HepG2 (cell line): ENCODE results near the gene CNKSR3. TPM values are rescaled to one million over a fixed set of nuclear protein-coding genes. Genes with fewer than 3 reads are reported as not detected.

Experiments used
- ATAC-seq: fragments of 200-7000 bp; cut with Tn5 transposase; 3 replicates; pipeline ENCODE4 v1.9.1; 2020; ENCODE audit warnings: mild to moderate bottlenecking, moderate library complexity
- BruUV-seq: library from RNA; stranded (reverse); fragments of 400-500 nt; replicated peaks from 2 replicates; lab custom pipeline; 2021; lab: Mats Ljungman, UMichigan
- CTCF ChIA-PET: fragments of 300-600 bp; formaldehyde crosslinking; extraction: SDS; loops from one replicate; lab custom pipeline; 2021; ENCODE audit warnings: low total read pairs, inconsistent platforms, low intra/inter-chr PET ratio; lab: Yijun Ruan, JAX
- POLR2A ChIA-PET: fragments of 350-600 bp; sonication (Branson Sonifier 250); formaldehyde crosslinking; loops from one replicate; lab custom pipeline; 2020; ENCODE audit warnings: antibody characterized with exemption, inconsistent platforms; lab: Yijun Ruan, JAX
- DNase-seq: peaks from one replicate; pipeline ENCODE4 v3.0.0-alpha.2; 2015; ENCODE audit warnings: low spot score
- FAIRE-seq: peaks from 3 replicates; lab custom pipeline; 2011; peaks lifted over from hg19 to GRCh38; lab: Jason Lieb, UNC
- H2AFZ ChIP-seq: one replicate; pipeline ENCODE4 v1.6.1; 2011; ENCODE audit warnings: low read length, inconsistent platforms
- H3K27ac ChIP-seq: fragments of 300-600 bp; 3 replicates; pipeline ENCODE4 v1.8.0; 2011; ENCODE audit warnings: mixed run types, mild to moderate bottlenecking, mixed read lengths, low read length, inconsistent platforms; ENCODE audit not compliant: insufficient read depth; ENCODE audit errors: extremely low read length
- H3K27me3 ChIP-seq, 2 experiments: fragments of 200-600 bp in 1 of 2; 2 replicates in 1 of 2; 3 replicates in 1 of 2; pipeline versions ENCODE4 v1.6.0 to v1.8.0; 2011; ENCODE audit warnings: low read length in 2 of 2, mild to moderate bottlenecking in 2 of 2, moderate library complexity in 2 of 2, inconsistent platforms in 1 of 2; ENCODE audit not compliant: insufficient read depth in 2 of 2, control insufficient read depth in 1 of 2
- H3K36me3 ChIP-seq, 2 experiments: fragments of 200-600 bp in 1 of 2; replicated peaks in 1 of 2; 2 replicates in 1 of 2; 3 replicates in 1 of 2; pipeline versions ENCODE4 v1.5.1 to v1.8.0; 2011; ENCODE audit warnings: low read length in 2 of 2, inconsistent platforms in 1 of 2; ENCODE audit not compliant: insufficient read depth in 2 of 2, control insufficient read depth in 1 of 2
- H3K4me1 ChIP-seq: 2 replicates; pipeline ENCODE4 v1.5.1; 2012; ENCODE audit warnings: low read length, inconsistent platforms; ENCODE audit not compliant: insufficient read depth
- H3K4me2 ChIP-seq: 2 replicates; pipeline ENCODE4 v1.6.0; 2011; ENCODE audit warnings: low read depth, low read length, inconsistent platforms
- H3K4me3 ChIP-seq, 3 experiments: fragments of 200-600 bp in 1 of 3; sonication (generic), shearing (Covaris generic) in 1 of 3; replicated peaks in 1 of 3; 2 replicates each; pipeline ENCODE4 v1.5.1; 2011 to 2016; ENCODE audit warnings: low read length in 3 of 3, inconsistent platforms in 2 of 3, low read depth in 2 of 3, mild to moderate bottlenecking in 2 of 3, control low read depth in 1 of 3, mixed read lengths in 1 of 3; ENCODE audit not compliant: insufficient read depth in 1 of 3
- H3K79me2 ChIP-seq: one replicate; pipeline ENCODE4 v1.6.1; 2011; ENCODE audit warnings: low read length, inconsistent platforms; ENCODE audit not compliant: insufficient read depth
- H3K9ac ChIP-seq: 2 replicates; pipeline ENCODE4 v1.6.0; 2011; ENCODE audit warnings: mild to moderate bottlenecking, low read depth, low read length, inconsistent platforms; ENCODE audit not compliant: insufficient read depth
- H3K9me3 ChIP-seq: 2 replicates; pipeline ENCODE4 v1.5.1; 2012; ENCODE audit warnings: mild to moderate bottlenecking, low read length
- H4K20me1 ChIP-seq: 2 replicates; pipeline ENCODE4 v1.6.0; 2011; ENCODE audit warnings: inconsistent platforms, mild to moderate bottlenecking, low read length, moderate library complexity; ENCODE audit not compliant: insufficient read depth
- ADNP ChIP-seq: sonication (generic); formaldehyde crosslinking; IDR thresholded peaks from 2 replicates; pipeline ENCODE4 v1.4.0; 2020; ENCODE audit warnings: missing genetic modification reagents
- CERS6 ChIP-seq: sonication (generic); formaldehyde crosslinking; IDR thresholded peaks from 2 replicates; pipeline ENCODE4 v1.5.0; 2020; ENCODE audit warnings: missing genetic modification reagents
- CHD4 ChIP-seq: fragments of 200-600 bp; sonication (generic); IDR thresholded peaks from 2 replicates; pipeline ENCODE4 v1.7.0; 2017; ENCODE audit warnings: mild to moderate bottlenecking, low read length, borderline replicate concordance
- FOSL2 ChIP-seq: sonication (generic); formaldehyde crosslinking; IDR thresholded peaks from 2 replicates; pipeline ENCODE4 v1.4.0; 2020; ENCODE audit warnings: missing genetic modification reagents
- KDM1A ChIP-seq: IDR thresholded peaks from 2 replicates; pipeline ENCODE4 v1.6.1; 2016; ENCODE audit warnings: missing compliant biosample characterization
- MAX ChIP-seq: IDR thresholded peaks from 2 replicates; pipeline ENCODE4 v1.6.1; 2012; ENCODE audit warnings: inconsistent platforms
- RBM22 ChIP-seq: fragments of 200-400 bp; formaldehyde crosslinking; optimal IDR thresholded peaks from 2 replicates; pipeline ENCODE3; 2017; ENCODE audit warnings: mild to moderate bottlenecking, low read length, moderate library complexity
- RCOR2 ChIP-seq: IDR thresholded peaks from 2 replicates; pipeline ENCODE4 v1.6.1; 2016; ENCODE audit warnings: missing biosample characterization, missing genetic modification reagents
- ZBTB7B ChIP-seq: sonication (generic); formaldehyde crosslinking; IDR thresholded peaks from 2 replicates; pipeline ENCODE4 v1.4.0; 2020; ENCODE audit warnings: missing genetic modification reagents
- ZFP36 ChIP-seq: fragments of 150-350 bp; IDR thresholded peaks from 2 replicates; pipeline ENCODE4 v1.6.1; 2018; ENCODE audit warnings: borderline replicate concordance, low read length, low read depth; ENCODE audit not compliant: partially characterized antibody
- ZFP41 ChIP-seq: sonication (generic); formaldehyde crosslinking; IDR thresholded peaks from 2 replicates; pipeline ENCODE4 v1.4.0; 2020; ENCODE audit warnings: mild to moderate bottlenecking, missing genetic modification reagents, borderline replicate concordance
- ZMYM3 ChIP-seq: sonication (generic); formaldehyde crosslinking; IDR thresholded peaks from 2 replicates; pipeline ENCODE4 v1.5.1; 2020; ENCODE audit warnings: mild to moderate bottlenecking, missing genetic modification reagents
- ZNF768 ChIP-seq: sonication (generic); formaldehyde crosslinking; IDR thresholded peaks from 2 replicates; pipeline ENCODE4 v1.4.0; 2020; ENCODE audit warnings: missing genetic modification reagents
- WGBS: methylation state at CpG from one replicate; pipeline ENCODE4 v1.1.6; 2017; ENCODE audit warnings: low lambda C conversion rate; 5-methylcytosine and 5-hydroxymethylcytosine counted together
- in situ Hi-C: cut with HindIII; loops from 2 replicates; pipeline ENCODE4 v1.10.0; 2017; ENCODE audit warnings: low pct_unique_long_range_greater_than_20kb; ENCODE audit not compliant: extremely low pct_ligation_motif_present
- intact Hi-C: fragments of 100-400 bp; cut with micrococcal nuclease; formaldehyde crosslinking; loops from one replicate; pipeline ENCODE4 v1.10.0; 2022; ENCODE audit not compliant: unreplicated experiment
- polyA plus RNA-seq, 8 experiments: library from polyadenylated mRNA; depleted of rRNA in 3 of 8; stranded (reverse) in 7 of 8; unstranded in 1 of 8; fragments of >200 nt; fragmentation: Illumina TruSeq in 4 of 8; extraction: Trizol in 4 of 8; gene quantifications; 2 replicates each; pipeline versions ENCODE4 v1.2.1 to v1.2.3, GENCODE V29; 2011 to 2016; ENCODE audit warnings: low read depth in 4 of 8, missing spikeins in 1 of 8, mixed read lengths in 1 of 8; ENCODE audit not compliant: insufficient read depth in 1 of 8
- total RNA-seq, 5 experiments: library from RNA; depleted of rRNA; stranded (reverse); fragments of >200 nt; fragmentation: Illumina TruSeq; extraction: Trizol; gene quantifications; 2 replicates each; pipeline ENCODE4 v1.2.3, GENCODE V29; 2016; ENCODE audit warnings: low read depth in 1 of 5
- TF ChIP-seq, protein P1 (sequence below): sonication (generic); formaldehyde crosslinking; IDR thresholded peaks from 2 replicates; pipeline ENCODE4 v1.4.0; 2020; ENCODE audit warnings: missing genetic modification reagents

Gene CNKSR3
- total and polyA plus RNA-seq, 2 of the 13 experiments (the other 11 are each of a cell fraction or from before 2014, with no cell fraction given): 9.2 to 38.6 TPM

DNA sequence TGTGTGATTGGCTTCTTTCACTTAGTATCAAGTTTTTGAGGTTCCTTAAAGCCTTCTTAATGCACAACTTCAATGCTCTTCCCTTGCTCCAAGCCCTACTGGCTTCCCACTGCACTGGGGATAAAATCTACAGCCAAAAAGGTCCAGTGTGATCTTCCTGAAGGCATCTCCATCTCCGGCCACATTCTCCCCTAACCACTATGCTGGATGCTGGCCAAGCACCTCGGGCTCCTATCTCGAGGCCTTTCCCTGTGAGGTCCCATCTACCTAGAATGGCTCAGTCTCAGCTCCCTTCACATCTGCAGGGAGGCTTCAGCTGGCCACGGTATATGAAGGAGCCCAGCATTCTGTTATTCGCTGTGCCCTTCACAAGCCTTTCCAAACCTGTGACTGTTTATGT, 48.1 kb downstream of the CNKSR3 start:
- H3K27me3 ChIP-seq: no peaks in the 10 kb centered on the region
- H4K20me1 ChIP-seq: 0 out of 2 replicates have a peak, but pooled peaks cover 2% of the 10 kb centered on the region
- ATAC-seq (peak; percentile 2; the same call in 1 of the 3 replicates), FAIRE-seq (no peak), DNase-seq (no peak)
- WGBS: 76% methylated on average over 5 of the region's 5 CpGs
- peaks cover 63% of the 10 kb centered on the region for H3K4me1 ChIP-seq
- H3K27ac ChIP-seq: peak overlapping the region; percentile 16
- BruUV-seq: no TSS peak
- H3K79me2 ChIP-seq: peaks cover 73% of the 10 kb centered on the region
- peaks cover 0 to 3% of the 10 kb centered on the region in 2 experiments; a peak in 4 of 5 replicates for H3K36me3 ChIP-seq
- no peak overlapping the region for H3K4me3 ChIP-seq
- intact Hi-C loops (no loop called here), in situ Hi-C loops (no loop called here)
- no peak for TF ChIP-seq CERS6 (CRISPR knock-in tag)
- no peak overlapping the region for H3K4me2 ChIP-seq
- ChIA-PET CTCF (no interaction called here), POLR2A (interaction anchor here (4.7 kb wide), 1 partner anchor 47 kb away, joined by 48 read pairs; the partner anchor contains the start of gene CNKSR3)
- no peak overlapping the region for H2AFZ ChIP-seq
- H3K9ac ChIP-seq: no peak overlapping the region
- H3K9me3 ChIP-seq: no peaks in the 10 kb centered on the region

DNA sequence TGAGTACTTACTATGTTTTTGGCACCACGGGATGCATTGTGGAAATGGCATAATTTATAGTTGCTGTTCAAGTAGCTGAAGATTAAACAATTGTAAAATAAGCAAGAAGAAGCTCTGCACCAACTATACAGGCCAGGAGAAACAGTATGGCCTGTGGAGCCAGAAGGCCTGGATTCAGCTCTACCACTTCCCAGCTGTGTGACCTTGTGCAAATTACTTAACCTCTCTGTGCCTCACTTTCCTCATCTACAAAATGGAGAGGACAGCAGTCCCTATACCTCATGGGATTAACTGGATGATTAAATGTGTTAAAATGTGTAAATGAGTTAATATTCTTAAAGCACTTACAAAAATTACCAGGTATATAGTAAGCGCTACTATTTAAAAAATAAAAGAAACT, 49.1 kb downstream of the CNKSR3 start:
- Histone ChIP-seq H3K4me1 (peaks cover 71% of the 10 kb centered on the region), H3K9ac (peak overlapping the region; percentile 59), H3K27me3 (no peaks in the 10 kb centered on the region), H3K9me3 (no peaks in the 10 kb centered on the region), H3K36me3 (peaks cover 0 to 3% of the 10 kb centered on the region in 2 experiments; a peak in 4 of 5 replicates), H3K4me2 (peak overlapping the region; percentile 78), H3K79me2 (peaks cover 73% of the 10 kb centered on the region), H2AFZ (no peak overlapping the region), H4K20me1 (no peaks in the 10 kb centered on the region), H3K27ac (peak overlapping the region; percentile 81), H3K4me3 (0 out of 6 replicates have a peak overlapping the region, but pooled peaks of 1 of the 3 experiments have one; percentile 59)
- no TSS peak for BruUV-seq
- ChIA-PET POLR2A (interaction anchor here (1.2 to 4.7 kb wide), 2 partner anchors 47 to 48 kb away, joined by 8 to 48 read pairs; partner anchors contain the start of gene CNKSR3), CTCF (no interaction called here)
- intact Hi-C loops (no loop called here), in situ Hi-C loops (no loop called here)
- DNase-seq (no peak), FAIRE-seq (no peak), ATAC-seq (no peak)
- 100% methylated on average over 2 of the region's 2 CpGs for WGBS
- TF ChIP-seq KDM1A: peak; percentile 88
- peak; percentile 11 for TF ChIP-seq RBM22
- peak; percentile 92 for TF ChIP-seq ZMYM3 (CRISPR knock-in tag)
- TF ChIP-seq MAX: peak; percentile 24; the same call in 1 of the 2 replicates
- no peak for TF ChIP-seq ZBTB7B (CRISPR knock-in tag)
- peak; percentile 70 for TF ChIP-seq ZFP36
- TF ChIP-seq ZNF768 (CRISPR knock-in tag): peak; percentile 93; the same call in 1 of the 2 replicates
- no peak for TF ChIP-seq FOSL2 (CRISPR knock-in tag)
- peak; percentile 76; the same call in 1 of the 2 replicates for TF ChIP-seq ADNP
- TF ChIP-seq RCOR2: peak; percentile 70; the same call in 1 of the 2 replicates
- TF ChIP-seq ZFP41: no peak
- TF ChIP-seq, protein P1, sequence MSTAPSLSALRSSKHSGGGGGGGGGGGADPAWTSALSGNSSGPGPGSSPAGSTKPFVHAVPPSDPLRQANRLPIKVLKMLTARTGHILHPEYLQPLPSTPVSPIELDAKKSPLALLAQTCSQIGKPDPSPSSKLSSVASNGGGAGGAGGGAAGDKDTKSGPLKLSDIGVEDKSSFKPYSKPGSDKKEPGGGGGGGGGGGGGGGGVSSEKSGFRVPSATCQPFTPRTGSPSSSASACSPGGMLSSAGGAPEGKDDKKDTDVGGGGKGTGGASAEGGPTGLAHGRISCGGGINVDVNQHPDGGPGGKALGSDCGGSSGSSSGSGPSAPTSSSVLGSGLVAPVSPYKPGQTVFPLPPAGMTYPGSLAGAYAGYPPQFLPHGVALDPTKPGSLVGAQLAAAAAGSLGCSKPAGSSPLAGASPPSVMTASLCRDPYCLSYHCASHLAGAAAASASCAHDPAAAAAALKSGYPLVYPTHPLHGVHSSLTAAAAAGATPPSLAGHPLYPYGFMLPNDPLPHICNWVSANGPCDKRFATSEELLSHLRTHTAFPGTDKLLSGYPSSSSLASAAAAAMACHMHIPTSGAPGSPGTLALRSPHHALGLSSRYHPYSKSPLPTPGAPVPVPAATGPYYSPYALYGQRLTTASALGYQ (CRISPR knock-in tag): 0 out of 2 replicates have a peak, but pooled peaks have one; percentile 8
- TF ChIP-seq CHD4: 0 out of 2 replicates have a peak, but pooled peaks have one; percentile 14
